K562 (cell line): ENCODE data around the gene CCSER1. TPM values are rescaled to one million over a fixed set of nuclear protein-coding genes. Genes with fewer than 3 reads are reported as not detected.

Experiments used
- ATAC-seq: fragments of 200-7000 bp; cut with Tn5 transposase; 3 replicates; pipeline ENCODE4 v1.9.1; 2020; ENCODE audit warnings: moderate library complexity
- BruUV-seq: library from RNA; stranded (reverse); fragments of 400-500 nt; replicated peaks from 2 replicates; lab custom pipeline; 2021; lab: Mats Ljungman, UMichigan
- CTCF ChIA-PET: fragments of 300-600 bp; formaldehyde crosslinking; extraction: SDS; loops from one replicate; lab custom pipeline; 2021; ENCODE audit warnings: low intra/inter-chr PET ratio; lab: Yijun Ruan, JAX
- POLR2A ChIA-PET: fragments of 300-600, 350-650 bp; sonication (Branson Sonifier 250); formaldehyde crosslinking; extraction: SDS; loops from one replicate; lab custom pipeline; 2021; ENCODE audit warnings: antibody characterized with exemption, inconsistent platforms; lab: Yijun Ruan, JAX
- DNase-seq, 4 experiments: peaks; one replicate each; pipeline versions ENCODE4 v3.0.0 to v3.0.0-alpha.2; 2011 to 2018; ENCODE audit warnings: low spot score in 3 of 4, mixed read lengths in 3 of 4; ENCODE audit errors: extremely low read depth in 1 of 4
- FAIRE-seq: peaks from 2 replicates; lab custom pipeline; 2011; peaks lifted over from hg19 to GRCh38; lab: Jason Lieb, UNC
- H2AFZ ChIP-seq: 2 replicates; pipeline ENCODE4 v1.6.0; 2011; ENCODE audit warnings: low read depth, low read length, control low read depth, inconsistent platforms
- H3K27ac ChIP-seq: fragments of 200-600 bp; 3 replicates; pipeline ENCODE4 v1.8.0; 2011; ENCODE audit warnings: low read depth, mild to moderate bottlenecking, control low read depth, inconsistent platforms, low read length, moderate library complexity, mixed read lengths; ENCODE audit errors: extremely low read depth
- H3K27me3 ChIP-seq, 2 experiments: fragments of 300-600 bp in 1 of 2; 2 replicates in 1 of 2; 3 replicates in 1 of 2; pipeline versions ENCODE4 v1.6.0 to v1.8.0; 2011; ENCODE audit warnings: inconsistent platforms in 2 of 2, low read length in 2 of 2, mild to moderate bottlenecking in 1 of 2, mixed read lengths in 1 of 2, moderate library complexity in 1 of 2; ENCODE audit not compliant: control insufficient read depth in 2 of 2, insufficient read depth in 2 of 2
- H3K36me3 ChIP-seq: fragments of 300-600 bp; 3 replicates; pipeline ENCODE4 v1.8.0; 2011; ENCODE audit warnings: mild to moderate bottlenecking, low read length, inconsistent platforms; ENCODE audit not compliant: control insufficient read depth, insufficient read depth
- H3K4me1 ChIP-seq, 2 experiments: fragments of 200-600 bp in 1 of 2; replicated peaks in 1 of 2; 2 replicates in 1 of 2; 3 replicates in 1 of 2; pipeline versions ENCODE4 v1.5.1 to v1.8.0; 2011; ENCODE audit warnings: inconsistent platforms in 2 of 2, low read length in 2 of 2, mild to moderate bottlenecking in 1 of 2, mixed read lengths in 1 of 2, moderate library complexity in 1 of 2; ENCODE audit not compliant: control insufficient read depth in 2 of 2, insufficient read depth in 2 of 2
- H3K4me2 ChIP-seq: 2 replicates; pipeline ENCODE4 v1.6.1; 2011; ENCODE audit warnings: low read length, control low read depth, inconsistent platforms, mixed read lengths; ENCODE audit not compliant: insufficient read depth
- H3K4me3 ChIP-seq: fragments of 200-600 bp; sonication (generic), shearing (Covaris generic); 2 replicates; pipeline ENCODE4 v1.5.1; 2016; ENCODE audit warnings: control low read depth, inconsistent platforms
- H3K79me2 ChIP-seq: fragments of 200-600 bp; 3 replicates; pipeline ENCODE4 v1.8.0; 2011; ENCODE audit warnings: low read length, inconsistent platforms; ENCODE audit not compliant: control insufficient read depth, insufficient read depth
- H3K9ac ChIP-seq, 2 experiments: 2 replicates each; pipeline versions ENCODE4 v1.6.0 to v1.6.1; 2011; ENCODE audit warnings: low read depth in 2 of 2, low read length in 2 of 2, control low read depth in 1 of 2, inconsistent platforms in 1 of 2, mild to moderate bottlenecking in 1 of 2, mixed read lengths in 1 of 2; ENCODE audit not compliant: insufficient read depth in 1 of 2
- H3K9me1 ChIP-seq: one replicate; pipeline ENCODE4 v1.6.0; 2011; ENCODE audit warnings: inconsistent platforms, mild to moderate bottlenecking, low read length, moderate library complexity; ENCODE audit not compliant: control insufficient read depth, insufficient read depth
- H3K9me3 ChIP-seq: replicated peaks from 2 replicates; pipeline ENCODE4 v1.5.1; 2011; ENCODE audit warnings: low read depth, low read length, inconsistent platforms; ENCODE audit not compliant: control insufficient read depth, insufficient read depth
- H4K20me1 ChIP-seq: replicated peaks from 2 replicates; pipeline ENCODE4 v1.6.1; 2011; ENCODE audit warnings: low read length, inconsistent platforms, mixed read lengths; ENCODE audit not compliant: control insufficient read depth, insufficient read depth
- ATF3 ChIP-seq, 2 experiments: fragments of 450-650 bp in 1 of 2; sonication (generic) in 1 of 2; formaldehyde crosslinking in 1 of 2; IDR thresholded peaks in 1 of 2; conservative IDR thresholded peaks in 1 of 2; 2 replicates each; pipeline versions ENCODE4 v1.6.1 to v1.8.1; 2016 to 2023; ENCODE audit warnings: mild to moderate bottlenecking in 2 of 2, moderate library complexity in 2 of 2, inconsistent platforms in 1 of 2, missing genetic modification reagents in 1 of 2
- BRF2 ChIP-seq: IDR thresholded peaks from 3 replicates; pipeline ENCODE4 v1.6.1; 2011; ENCODE audit warnings: borderline replicate concordance, mild to moderate bottlenecking; ENCODE audit not compliant: insufficient read length, insufficient read depth
- CTCFL ChIP-seq: IDR thresholded peaks from 2 replicates; pipeline ENCODE4 v1.6.1; 2011; ENCODE audit warnings: borderline replicate concordance, low read depth, mild to moderate bottlenecking, moderate library complexity, low read length; ENCODE audit not compliant: insufficient read depth, poor library complexity, severe bottlenecking
- EGR1 ChIP-seq: fragments of 450-650 bp; conservative IDR thresholded peaks from 2 replicates; pipeline ENCODE4 v1.6.1; 2017; ENCODE audit warnings: mild to moderate bottlenecking
- IRF2 ChIP-seq: sonication (generic); formaldehyde crosslinking; IDR thresholded peaks from 2 replicates; pipeline ENCODE4 v1.8.1; 2022; ENCODE audit warnings: mild to moderate bottlenecking, missing genetic modification reagents
- MYBL2 ChIP-seq, 2 experiments: fragments of 450-650 bp in 1 of 2; sonication (generic) in 1 of 2; formaldehyde crosslinking in 1 of 2; IDR thresholded peaks; 2 replicates each; pipeline versions ENCODE4 v1.6.1 to v1.8.1; 2017 to 2022; ENCODE audit warnings: borderline replicate concordance in 1 of 2, inconsistent platforms in 1 of 2, low read depth in 1 of 2, mild to moderate bottlenecking in 1 of 2, missing genetic modification reagents in 1 of 2, moderate library complexity in 1 of 2
- NUFIP1 ChIP-seq: fragments of 450-650 bp; IDR thresholded peaks from 2 replicates; pipeline ENCODE4 v1.6.1; 2018; ENCODE audit not compliant: partially characterized antibody
- PYGO2 ChIP-seq: fragments of 450-650 bp; IDR thresholded peaks from 2 replicates; pipeline ENCODE4 v1.6.1; 2016; ENCODE audit warnings: mild to moderate bottlenecking, missing genetic modification characterization, moderate library complexity, missing compliant biosample characterization
- SAFB2 ChIP-seq: fragments of 200-400 bp; formaldehyde crosslinking; IDR thresholded peaks from 2 replicates; pipeline ENCODE4 v1.6.1; 2018; ENCODE audit warnings: borderline replicate concordance, low read length, low read depth, moderate library complexity; ENCODE audit not compliant: severe bottlenecking
- SIRT6 ChIP-seq: IDR thresholded peaks from one replicate; pipeline ENCODE4 v1.6.1; 2012; ENCODE audit warnings: low read depth, mild to moderate bottlenecking, control low read depth, inconsistent platforms, low read length, moderate library complexity
- SMARCC2 ChIP-seq: fragments of 450-650 bp; IDR thresholded peaks from 2 replicates; pipeline ENCODE4 v1.6.1; 2017; ENCODE audit warnings: antibody characterized with exemption, moderate library complexity, mild to moderate bottlenecking, low read depth
- TOE1 ChIP-seq, 2 experiments: fragments of 450-650 bp in 1 of 2; sonication (generic) in 1 of 2; formaldehyde crosslinking in 1 of 2; IDR thresholded peaks; 2 replicates each; pipeline versions ENCODE4 v1.7.1 to v1.8.0; 2016 to 2022; ENCODE audit warnings: borderline replicate concordance in 2 of 2, mild to moderate bottlenecking in 2 of 2, antibody characterized with exemption in 1 of 2, inconsistent platforms in 1 of 2, low read depth in 1 of 2, missing genetic modification reagents in 1 of 2, moderate library complexity in 1 of 2
- TRIM25 ChIP-seq: fragments of 450-650 bp; IDR thresholded peaks from 2 replicates; pipeline ENCODE4 v1.7.0; 2016; ENCODE audit warnings: borderline replicate concordance
- USF2 ChIP-seq: sonication (generic); formaldehyde crosslinking; IDR thresholded peaks from 2 replicates; pipeline ENCODE4 v1.5.0; 2020; ENCODE audit warnings: missing genetic modification reagents
- WGBS: fragments of 100-300 bp; shearing (Covaris generic); methylation state at CpG from one replicate; pipeline ENCODE4 v1.1.6; 2016; ENCODE audit warnings: low coverage, mixed read lengths; ENCODE audit not compliant: insufficient coverage; ENCODE audit errors: missing lambda C conversion rate; 5-methylcytosine and 5-hydroxymethylcytosine counted together
- in situ Hi-C: fragments of 300-500 bp; cut with MboI; formaldehyde crosslinking; loops from 4 replicates; pipeline ENCODE4 v1.15.0; 2018; ENCODE audit warnings: inconsistent platforms, mixed read lengths
- intact Hi-C: fragments of 100-400 bp; cut with micrococcal nuclease; formaldehyde crosslinking; loops from 2 replicates; pipeline ENCODE4 v1.14.2; 2022
- polyA plus RNA-seq, 8 experiments: library from polyadenylated mRNA; depleted of rRNA in 4 of 8; stranded (reverse) in 5 of 8; unstranded in 3 of 8; fragments of >200 nt; fragmentation: Nextera tagmentation in 2 of 8; fragmentation: Illumina TruSeq in 1 of 8; extraction: Ambion mirVana in 2 of 8; extraction: Trizol in 1 of 8; gene quantifications; 2 replicates each; pipeline versions ENCODE4 v1.2.1 to v1.2.3, GENCODE V29; 2011 to 2014; ENCODE audit warnings: inconsistent platforms in 1 of 8, missing spikeins in 1 of 8
- total RNA-seq, 7 experiments: library from RNA; depleted of rRNA in 6 of 7; stranded (reverse); fragments of >200 nt in 6 of 7; fragmentation: Illumina TruSeq in 2 of 7; extraction: Trizol in 2 of 7; gene quantifications; 2 replicates each; pipeline versions ENCODE4 v1.2.1 to v1.2.3, GENCODE V29; 2011 to 2021; ENCODE audit warnings: low replicate concordance in 1 of 7

Gene CCSER1
- total and polyA plus RNA-seq, 9 of the 15 experiments (the other 6 are each of a cell fraction or from before 2014, with no cell fraction given), result not detected

- Histone ChIP-seq H2AFZ (no peak overlapping the region), H4K20me1 (no peaks in the 10 kb centered on the region), H3K9me3 (no peaks in the 10 kb centered on the region), H3K4me1 (no peaks in the 10 kb centered on the region), H3K9ac (no peak overlapping the region), H3K36me3 (no peaks in the 10 kb centered on the region), H3K79me2 (no peaks in the 10 kb centered on the region), H3K9me1 (no peaks in the 10 kb centered on the region), H3K4me2 (no peak overlapping the region), H3K27ac (no peak overlapping the region), H3K27me3 (no peaks in the 10 kb centered on the region), H3K4me3 (no peak overlapping the region)
- ChIA-PET CTCF (no interaction called here), POLR2A (no interaction called here)
- intact Hi-C loops, result no loop called here
- 0% methylated on average over 2 of the region's 2 CpGs for WGBS
- DNase-seq, result no peak
- ATAC-seq, result no peak
- BruUV-seq, result no TSS peak
- FAIRE-seq, result no peak
- in situ Hi-C loops, result no loop called here
- TF ChIP-seq MYBL2 (IDR thresholded peaks at IDR 0.05; ENCODE audit: low read depth) (no peak), MYBL2 (CRISPR knock-in tag; IDR thresholded peaks at IDR 0.05; ENCODE audit: borderline replicate concordance) (no peak), BRF2 (no peak), NUFIP1 (no peak), CTCFL (no peak), PYGO2 (tag) (no peak), SMARCC2 (no peak), SIRT6 (no peak), SAFB2 (no peak), ATF3 (IDR thresholded peaks at IDR 0.05) (no peak), ATF3 (CRISPR knock-in tag; conservative IDR thresholded peaks at IDR 0.05) (no peak), TOE1 (IDR thresholded peaks at IDR 0.05; ENCODE audit: borderline replicate concordance) (no peak), TOE1 (CRISPR knock-in tag; IDR thresholded peaks at IDR 0.05; ENCODE audit: borderline replicate concordance, low read depth) (no peak), EGR1 (no peak), USF2 (CRISPR knock-in tag) (no peak), TRIM25 (no peak), IRF2 (CRISPR knock-in tag) (no peak)
Observed at GRCh38 chr4:90441770-90442169, 314.6 kb downstream of the CCSER1 start.
